GM12892 (cell line): ENCODE measurements around the gene CIB4.
"Not testable (repeated sequence)": the region's sequence is repeated elsewhere in the genome, so short reads cannot be mapped to it uniquely, and the experiment has no call there.

Source experiments
- DNase-seq: peaks from one replicate; pipeline ENCODE4 v3.0.0; 2011; ENCODE audit not compliant: insufficient read length
- FAIRE-seq: peaks from 2 replicates; lab custom pipeline; 2011; peaks lifted over from hg19 to GRCh38; lab: Jason Lieb, UNC
- POLR2A ChIP-seq: IDR thresholded peaks from 2 replicates; pipeline ENCODE4 v1.6.1; 2011; ENCODE audit warnings: low read depth, low read length, control low read depth
- POLR2AphosphoS5 ChIP-seq: IDR thresholded peaks from 2 replicates; pipeline ENCODE4 v1.6.1; 2011; ENCODE audit warnings: low read depth, low read length, control low read depth
- TAF1 ChIP-seq: IDR thresholded peaks from 2 replicates; pipeline ENCODE4 v1.6.1; 2011; ENCODE audit warnings: low read depth, mild to moderate bottlenecking, control low read depth, low read length, borderline replicate concordance

CIB4 gene

DNA sequence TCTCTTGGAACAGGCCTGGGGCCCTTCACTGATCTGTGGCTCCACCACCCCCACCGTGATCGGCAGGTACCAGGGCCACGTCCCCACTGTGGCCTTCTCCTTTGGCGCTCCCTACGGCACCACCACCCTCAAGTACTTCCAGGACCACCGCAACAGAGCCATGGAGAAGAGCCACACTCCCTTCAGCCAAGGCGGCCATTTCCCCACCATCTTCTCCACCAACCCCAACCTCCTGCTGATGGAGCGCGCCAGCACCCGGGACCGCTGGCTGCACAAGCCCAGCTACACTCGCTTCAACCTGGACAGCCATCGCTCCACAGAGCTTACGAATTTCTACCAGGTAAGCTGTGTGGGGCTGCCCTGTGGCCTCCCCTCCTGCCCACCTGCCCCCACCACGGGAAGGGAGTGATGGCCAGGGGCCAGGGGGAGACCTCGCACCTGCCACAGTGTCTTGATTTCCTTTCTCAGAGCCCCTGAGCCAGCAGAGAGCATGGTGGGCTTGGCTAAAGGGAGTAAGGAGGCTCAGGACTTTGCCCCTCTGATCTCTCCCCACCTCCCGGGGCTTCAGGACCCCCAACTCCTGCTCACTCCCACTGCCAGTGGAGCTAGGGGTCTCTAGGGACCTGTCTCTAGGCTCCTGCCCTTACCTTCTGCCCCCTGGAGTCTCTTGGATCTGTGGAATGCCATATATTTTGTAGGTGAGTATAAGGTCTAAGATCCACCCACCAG is 65.2 kb downstream of the CIB4 start:
- FAIRE-seq: no peak
- DNase-seq: no peak
- TF ChIP-seq TAF1: no peak
- TF ChIP-seq POLR2A: no peak
- TF ChIP-seq POLR2AphosphoS5: no peak

DNA sequence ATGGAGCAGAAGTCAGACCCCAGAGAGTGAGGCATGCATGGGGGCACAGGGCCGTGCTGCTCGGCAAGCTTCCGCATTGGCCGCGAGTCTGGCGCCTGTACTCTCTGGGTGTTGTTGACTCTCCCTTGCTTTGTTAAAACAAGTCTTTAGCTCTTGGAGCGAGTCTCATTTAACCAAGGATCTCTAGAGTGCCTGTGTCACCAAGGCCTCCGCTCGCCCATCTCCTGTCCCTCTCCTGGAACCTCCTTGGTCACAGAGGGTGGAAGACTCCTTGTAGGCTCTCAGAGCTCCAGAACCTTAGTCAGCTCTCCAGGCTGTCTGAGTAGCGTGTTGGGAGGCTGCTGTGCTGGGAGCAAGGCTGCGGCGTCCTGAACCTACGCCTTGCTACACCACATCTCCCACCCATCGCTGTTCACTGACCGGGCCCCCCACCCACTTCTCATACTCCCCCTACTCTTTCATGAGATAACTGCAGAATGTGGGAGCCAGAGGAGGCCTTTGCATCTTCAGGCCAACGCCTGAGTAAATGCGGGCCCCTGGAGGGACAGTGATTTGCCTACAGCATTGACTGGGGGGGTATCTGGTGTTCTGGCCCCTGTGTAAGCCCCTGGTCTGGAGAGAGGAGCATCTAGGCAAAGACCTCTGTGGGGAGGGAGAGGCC is 66.1 kb downstream of the CIB4 start:
- DNase-seq (no peak), FAIRE-seq (no peak)
- no peak for TF ChIP-seq POLR2AphosphoS5
- TF ChIP-seq TAF1: no peak
- TF ChIP-seq POLR2A: no peak

DNA sequence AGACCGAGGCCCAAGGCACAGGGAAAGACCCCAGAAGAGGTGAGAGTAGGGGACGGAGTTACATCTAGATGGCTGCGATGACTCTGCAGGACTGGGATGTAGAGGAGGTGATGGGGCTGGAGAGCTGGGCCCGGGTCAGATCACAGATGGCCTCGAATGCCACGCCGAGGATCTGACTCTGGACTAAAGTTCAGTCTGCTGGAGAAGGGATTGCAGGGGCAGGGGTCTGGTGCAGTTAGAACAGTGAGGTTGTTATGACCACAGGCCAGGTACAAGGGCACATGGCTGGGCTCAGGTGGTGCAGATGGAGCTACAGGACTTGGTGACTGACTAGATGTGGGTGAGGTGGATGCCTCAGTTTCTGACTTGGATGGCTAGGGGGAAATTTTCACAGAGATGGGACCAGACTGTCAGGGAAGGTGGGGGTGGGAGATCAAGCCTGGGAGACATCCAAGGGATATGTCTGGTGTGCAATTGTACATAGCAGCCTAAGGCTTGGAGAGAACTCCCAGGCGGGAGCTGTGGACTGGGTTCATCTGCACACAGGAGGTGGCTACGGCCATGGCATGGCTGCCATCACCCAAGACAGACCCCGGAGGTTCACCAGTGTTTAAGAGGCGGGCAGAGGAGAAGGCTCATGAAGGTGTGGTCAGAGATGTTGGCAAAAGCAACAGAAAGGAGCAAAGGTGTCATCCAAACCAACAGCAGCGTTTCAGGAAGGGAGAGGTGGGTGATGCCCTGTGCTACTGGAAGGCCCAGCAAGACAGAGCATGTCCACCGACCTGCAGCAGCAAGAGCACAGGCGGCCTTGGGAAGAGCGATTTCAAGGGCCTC is 66.9 kb downstream of the CIB4 start:
- no peak for FAIRE-seq
- no peak for TF ChIP-seq TAF1
- no peak for TF ChIP-seq POLR2A
- TF ChIP-seq POLR2AphosphoS5: no peak
- DNase-seq: no peak

DNA sequence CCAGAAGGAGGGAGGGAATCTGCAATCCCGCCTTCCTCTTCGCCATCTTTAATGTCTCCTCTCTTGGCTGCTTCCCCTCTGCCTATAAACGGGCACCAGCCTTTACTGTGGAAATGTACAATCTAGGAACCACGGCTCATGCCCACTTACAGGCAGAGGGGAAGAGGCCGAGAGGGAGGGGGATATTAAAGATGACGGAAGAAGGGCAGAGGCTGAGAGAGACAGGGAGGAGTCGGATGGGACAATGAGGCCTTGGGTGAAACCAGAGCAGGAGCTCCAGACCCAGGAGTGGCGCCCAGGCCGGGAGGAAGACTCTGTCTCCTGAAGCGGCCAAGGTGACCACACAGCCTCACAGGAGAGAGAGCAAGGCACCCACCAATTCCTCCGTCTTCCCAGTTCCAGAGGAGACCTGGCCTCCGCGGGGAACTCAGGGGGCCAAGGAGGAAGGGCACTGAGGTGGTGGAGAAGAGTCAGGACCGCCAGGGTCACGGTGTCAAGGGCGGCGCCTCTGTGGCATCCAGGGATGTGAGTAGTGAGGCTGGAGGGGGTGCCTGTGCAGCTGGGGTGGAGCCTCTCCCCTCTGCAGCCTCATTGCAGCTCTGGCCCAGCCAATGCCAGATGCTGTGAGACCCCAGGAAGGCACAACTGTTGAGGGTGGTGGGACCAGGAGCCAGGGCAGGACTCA is 67.8 kb downstream of the CIB4 start:
- DNase-seq (no peak), FAIRE-seq (no peak)
- TF ChIP-seq POLR2A (no peak), TAF1 (no peak), POLR2AphosphoS5 (no peak)

DNA sequence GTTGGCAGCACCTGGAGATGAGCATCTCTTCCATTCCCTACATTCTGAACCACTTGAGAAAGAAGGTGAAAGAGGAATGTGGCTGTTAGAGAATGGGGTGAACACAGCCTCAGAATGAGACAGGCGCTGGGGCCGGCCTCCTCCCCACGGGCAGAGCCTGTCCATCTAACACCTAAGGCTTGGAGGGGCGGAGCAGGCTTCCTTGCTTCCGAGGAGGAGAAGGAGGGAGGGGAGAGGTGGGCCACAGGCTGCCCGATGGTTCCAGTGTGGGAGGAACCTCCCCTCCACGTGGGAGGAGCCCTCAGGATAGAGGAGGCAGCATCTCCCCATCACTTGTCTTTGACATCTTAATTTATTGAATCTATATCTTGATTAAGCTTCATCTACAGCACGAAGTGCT is 68.6 kb downstream of the CIB4 start:
- DNase-seq (no peak), FAIRE-seq (no peak)
- TF ChIP-seq POLR2A: no peak
- TF ChIP-seq POLR2AphosphoS5: no peak
- TF ChIP-seq TAF1: no peak

DNA sequence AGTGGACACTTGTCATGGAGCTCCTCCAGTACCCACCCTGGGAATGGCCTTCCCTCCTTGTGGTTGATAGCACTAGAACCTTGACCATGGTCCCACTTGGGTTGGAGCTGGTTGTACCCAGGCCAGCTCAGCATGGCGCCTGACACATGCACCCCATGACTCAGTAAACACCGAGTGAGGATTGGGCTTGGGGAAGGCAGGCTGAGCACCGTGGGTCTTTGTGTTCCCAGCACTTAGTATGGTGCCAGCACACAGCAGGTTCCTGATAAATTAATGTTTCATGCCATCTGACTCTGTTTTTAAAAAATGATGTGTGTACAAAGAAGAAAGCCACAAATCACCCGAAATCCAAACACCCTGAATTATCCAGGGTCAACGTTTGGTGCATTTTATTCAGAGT is 69.8 kb downstream of the CIB4 start:
- FAIRE-seq: no peak

DNA sequence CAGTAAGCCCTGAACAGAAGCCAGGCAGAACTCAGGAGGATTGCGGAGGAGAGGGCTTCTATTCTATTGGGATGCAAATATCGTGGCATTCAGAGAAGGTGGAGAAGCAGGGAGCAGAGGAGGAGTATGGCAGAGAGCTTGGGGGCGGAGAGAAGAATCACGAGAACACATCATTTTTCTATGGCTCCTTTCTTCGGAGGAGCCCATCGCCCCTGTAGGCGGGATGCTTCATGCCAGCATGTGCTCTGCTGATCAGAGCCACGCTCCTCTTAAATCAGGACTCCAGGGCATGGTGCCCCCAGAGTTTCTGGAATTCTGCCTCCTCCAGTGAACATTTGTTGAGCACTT is 71.1 kb downstream of the CIB4 start:
- DNase-seq (no peak), FAIRE-seq (no peak)
- no peak for TF ChIP-seq TAF1
- TF ChIP-seq POLR2A: no peak
- TF ChIP-seq POLR2AphosphoS5: no peak

More for the DNA sequence above, 69.8 kb downstream of the CIB4 start:
- DNase-seq: no peak
- TF ChIP-seq POLR2A (no peak), TAF1 (no peak), POLR2AphosphoS5 (no peak)

DNA sequence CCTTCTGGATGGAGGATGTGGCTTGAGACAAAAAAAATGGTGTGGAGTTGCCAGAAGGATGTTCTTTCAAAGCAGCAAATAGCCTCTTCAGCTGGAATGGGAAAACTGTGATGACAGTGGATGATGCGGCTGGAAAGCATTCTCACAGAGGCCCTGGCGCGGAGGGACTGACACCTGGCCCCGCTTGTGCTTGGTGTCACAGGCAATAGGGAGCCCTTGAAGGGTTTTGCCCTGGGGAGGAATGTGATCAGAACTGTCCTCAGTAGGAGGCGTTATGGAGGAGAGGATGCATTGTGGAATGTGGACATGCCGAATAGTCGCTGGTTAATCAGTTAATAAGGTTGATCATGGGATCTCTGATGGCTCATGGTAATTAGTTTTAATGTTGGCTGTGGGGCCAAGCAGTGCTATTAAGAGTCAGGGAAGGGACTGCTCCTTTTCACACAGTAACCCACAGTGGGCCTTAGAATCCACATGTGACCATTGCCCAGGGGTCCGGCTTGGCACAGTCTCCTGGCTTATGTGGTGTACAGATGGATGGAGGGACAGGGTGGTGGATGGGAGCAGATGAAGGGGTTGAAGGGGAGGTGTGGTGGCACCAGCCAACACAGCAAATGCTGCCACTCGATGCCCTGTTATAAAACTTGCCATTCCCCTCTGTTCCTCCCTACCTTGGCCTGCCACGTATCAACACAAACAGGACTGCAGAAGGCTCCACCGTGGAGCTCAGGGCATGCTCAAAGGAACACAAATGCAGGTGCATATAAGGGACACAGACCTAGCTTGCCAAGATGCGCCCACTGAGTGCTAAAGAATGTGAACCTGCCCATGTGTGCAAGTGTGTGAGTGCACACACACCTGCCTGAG is 71.7 kb downstream of the CIB4 start:
- FAIRE-seq: no peak
- no peak for TF ChIP-seq POLR2AphosphoS5
- no peak for DNase-seq

DNA sequence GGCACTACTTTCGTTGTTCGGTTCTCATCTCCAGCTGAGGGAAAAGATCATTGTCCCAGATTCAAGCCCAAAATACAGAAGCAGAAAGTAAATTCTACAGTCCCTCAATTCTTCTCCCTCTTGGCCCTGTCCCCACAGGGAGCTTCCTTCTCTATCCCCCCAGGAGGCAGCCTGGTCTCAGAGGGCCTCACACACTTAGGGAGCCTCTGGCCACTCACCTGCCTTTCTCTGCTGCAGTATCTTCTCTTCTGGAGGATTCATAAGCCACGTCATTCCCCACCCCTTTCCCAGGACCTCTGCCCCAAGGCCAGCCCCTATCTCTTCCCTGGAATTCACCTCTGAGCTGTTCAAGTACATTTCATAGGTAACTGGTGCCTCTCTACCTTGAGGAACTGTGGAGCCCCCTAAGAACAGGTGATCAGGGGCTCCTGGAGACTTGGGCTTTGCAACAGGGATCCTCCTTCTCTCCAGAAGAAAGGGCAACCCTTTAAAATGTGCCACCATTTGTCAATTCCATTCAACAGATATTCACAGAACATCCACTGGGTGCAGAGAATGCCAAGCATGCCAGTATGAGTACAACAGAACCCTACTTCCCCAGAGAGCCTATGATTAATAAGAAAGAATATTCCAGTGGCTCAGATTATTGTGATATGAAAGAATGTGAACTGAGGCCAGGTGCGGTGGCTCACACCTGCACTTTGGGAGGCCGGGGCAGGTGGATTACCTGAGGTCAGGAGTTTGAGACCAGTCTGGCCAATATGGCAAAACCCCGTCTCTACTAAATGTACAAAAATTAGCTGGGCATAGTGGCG is 72.9 kb downstream of the CIB4 start:
- DNase-seq (no peak), FAIRE-seq (no peak)
- TF ChIP-seq POLR2AphosphoS5 (no peak), POLR2A (no peak), TAF1 (no peak)

DNA sequence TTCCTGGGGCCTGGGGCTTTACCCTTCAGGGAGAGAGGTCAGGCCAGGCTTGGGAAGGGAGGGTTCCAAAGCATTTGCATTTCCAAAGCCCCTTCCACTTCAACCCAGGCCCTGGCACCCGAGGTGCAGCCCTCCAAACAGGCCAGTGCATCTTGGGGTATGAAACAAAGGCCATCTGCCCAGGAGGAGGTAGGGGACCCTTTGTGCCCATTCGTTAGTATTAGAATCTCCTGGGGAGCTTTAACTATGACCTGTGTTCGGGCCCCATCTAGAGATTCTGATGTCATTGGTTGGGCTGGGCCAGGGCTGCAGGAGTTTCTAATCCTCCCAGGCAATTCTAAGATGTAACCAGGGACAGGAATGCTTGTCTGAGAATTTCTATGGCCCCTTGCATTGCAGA is 73.6 kb downstream of the CIB4 start:
- FAIRE-seq (no peak), DNase-seq (no peak)
- no peak for TF ChIP-seq POLR2AphosphoS5
- no peak for TF ChIP-seq TAF1
- TF ChIP-seq POLR2A: no peak

DNA sequence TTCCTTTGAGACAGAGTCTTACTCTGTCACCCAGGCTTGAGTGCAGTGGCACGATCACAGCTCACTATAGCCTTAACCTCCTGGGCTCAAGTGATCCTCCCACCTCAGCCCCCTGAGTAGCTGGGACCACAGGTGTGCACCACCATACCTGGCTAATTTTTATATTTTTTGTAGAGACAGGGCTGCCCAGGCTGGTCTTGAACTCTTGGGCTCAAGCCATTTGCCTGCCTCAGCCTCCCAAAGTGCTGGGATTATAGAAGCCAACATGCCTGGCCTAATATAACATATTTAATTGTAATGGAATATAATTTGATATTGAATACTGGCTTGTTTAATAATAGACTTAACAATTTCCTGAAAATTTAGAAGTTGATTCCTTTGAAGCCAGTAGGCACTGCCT is 74.4 kb downstream of the CIB4 start:
- not testable (repeated sequence) for FAIRE-seq, DNase-seq
